NCI-H2196 (cell line): ENCODE results near the gene PRRT4.

ENCODE experiments used
- DNase-seq: peaks from one replicate; lab custom pipeline; 2025; ENCODE audit not compliant: unreplicated experiment; lab: John Stamatoyannopoulos, UW

Gene PRRT4

DNA sequence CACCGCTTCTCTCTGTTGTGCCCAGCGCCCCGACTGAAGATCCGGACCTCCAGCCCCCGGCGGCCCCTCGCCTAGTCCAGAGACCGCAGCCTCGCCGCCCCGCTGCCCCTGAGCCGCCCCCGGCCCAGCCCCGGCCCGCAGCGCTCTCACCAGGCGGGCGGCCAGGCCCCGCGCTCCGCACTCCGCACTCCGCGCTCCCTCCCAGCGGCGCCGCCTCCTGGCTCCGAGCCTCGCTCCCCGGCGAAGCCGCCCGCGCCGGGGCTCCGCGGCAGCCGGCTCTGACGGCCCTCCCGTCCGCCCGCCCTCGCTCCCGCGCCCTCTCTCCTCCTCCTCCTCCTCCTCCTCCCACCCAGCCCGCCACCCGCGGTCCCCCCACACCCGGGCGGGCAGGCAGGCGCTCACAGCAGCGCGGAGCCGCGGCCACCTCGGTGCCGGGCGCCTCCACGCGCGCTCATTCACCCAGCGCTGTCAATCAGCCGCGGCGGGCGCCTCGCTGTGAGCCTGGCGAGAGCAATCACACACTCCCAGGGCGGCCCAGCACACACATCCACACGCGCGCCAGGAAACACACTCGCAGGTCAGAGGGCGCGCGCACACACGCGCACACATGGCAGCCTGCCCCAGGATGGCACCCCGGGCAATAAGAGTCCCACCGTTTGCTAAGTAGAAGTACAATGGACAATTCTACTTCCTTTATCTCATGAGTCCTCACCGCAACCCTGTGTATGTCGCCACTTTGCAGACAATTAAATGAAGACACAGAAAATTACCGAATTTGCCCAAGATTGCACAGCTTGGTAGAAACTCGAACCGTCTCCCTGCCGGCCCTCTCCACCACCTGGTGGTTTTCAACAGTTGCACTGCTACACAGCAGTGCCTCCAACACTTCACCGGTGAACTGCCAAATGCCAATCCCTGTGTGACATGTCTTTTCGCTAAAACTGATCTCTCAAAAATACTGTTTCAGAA, at the start of gene PRRT4:
TSS of gene PRRT4 (minus strand) at position 280 of the 969 bp plus-strand sequence.
- peak; percentile 33 for DNase-seq

DNA sequence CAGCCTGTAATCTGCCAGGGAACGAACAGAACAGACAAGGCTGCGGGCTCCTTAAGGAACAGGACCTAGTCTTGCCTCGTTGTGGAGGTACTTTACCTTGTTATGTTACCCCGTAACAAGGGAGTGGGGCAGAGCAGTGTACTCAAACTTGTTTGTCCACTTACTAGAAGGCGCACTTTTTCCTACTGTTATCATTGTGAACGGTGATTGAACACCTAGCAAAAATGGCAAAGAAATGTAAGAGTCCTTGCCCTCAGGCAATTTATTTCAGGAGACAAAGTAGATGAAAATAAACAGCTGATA, 48.9 kb upstream of the PRRT4 start:
- peak; percentile 47 for DNase-seq

DNA sequence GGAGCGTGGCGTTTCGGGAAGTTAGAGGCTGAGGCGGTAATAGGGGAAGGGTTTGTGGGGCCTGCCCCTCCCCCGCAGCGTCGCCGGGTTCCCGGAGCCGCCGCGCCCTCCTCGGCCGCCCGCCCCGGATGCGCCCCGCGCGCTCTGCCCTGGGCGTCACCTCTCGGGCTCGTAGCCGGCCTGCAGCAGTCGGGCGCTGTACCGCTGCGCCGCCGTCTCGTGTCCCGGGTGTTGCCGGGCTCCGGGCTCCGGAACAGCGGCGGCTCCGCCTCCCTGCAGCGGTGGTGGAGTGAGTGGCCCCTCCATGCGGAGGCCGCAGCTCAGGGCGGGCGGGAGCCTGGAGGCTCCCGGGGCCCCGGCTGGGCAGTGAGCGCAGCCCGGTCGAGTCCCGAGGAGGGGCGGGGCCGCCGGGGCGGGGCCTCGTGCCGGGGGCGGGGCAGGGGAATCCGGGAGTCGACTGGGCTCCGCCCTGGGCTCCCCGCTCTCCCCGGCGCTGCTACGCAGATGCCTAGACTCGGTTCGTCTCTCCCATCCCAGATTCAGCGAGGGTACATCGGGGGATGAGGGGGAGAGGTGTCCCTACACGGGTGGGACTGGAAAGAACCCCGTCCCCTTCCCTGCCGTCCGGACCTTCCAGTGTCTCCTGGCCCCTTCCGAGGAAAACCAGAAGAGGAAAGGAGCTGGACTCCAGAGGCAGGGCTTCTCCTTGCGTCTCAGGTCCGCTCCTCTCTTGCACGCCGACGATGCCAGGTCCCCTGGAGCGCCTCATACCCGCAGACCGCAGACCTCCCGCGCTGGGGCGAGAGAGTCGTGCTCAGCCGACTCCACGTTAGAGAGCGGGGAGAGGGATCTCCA, 48.3 kb upstream of the PRRT4 start, which contains the start of gene IMPDH1:
TSS of gene IMPDH1 (minus strand) at position 387 of the 855 bp plus-strand sequence. CDS start at position 306, 81 bp downstream.
- DNase-seq: peak; percentile 67

DNA sequence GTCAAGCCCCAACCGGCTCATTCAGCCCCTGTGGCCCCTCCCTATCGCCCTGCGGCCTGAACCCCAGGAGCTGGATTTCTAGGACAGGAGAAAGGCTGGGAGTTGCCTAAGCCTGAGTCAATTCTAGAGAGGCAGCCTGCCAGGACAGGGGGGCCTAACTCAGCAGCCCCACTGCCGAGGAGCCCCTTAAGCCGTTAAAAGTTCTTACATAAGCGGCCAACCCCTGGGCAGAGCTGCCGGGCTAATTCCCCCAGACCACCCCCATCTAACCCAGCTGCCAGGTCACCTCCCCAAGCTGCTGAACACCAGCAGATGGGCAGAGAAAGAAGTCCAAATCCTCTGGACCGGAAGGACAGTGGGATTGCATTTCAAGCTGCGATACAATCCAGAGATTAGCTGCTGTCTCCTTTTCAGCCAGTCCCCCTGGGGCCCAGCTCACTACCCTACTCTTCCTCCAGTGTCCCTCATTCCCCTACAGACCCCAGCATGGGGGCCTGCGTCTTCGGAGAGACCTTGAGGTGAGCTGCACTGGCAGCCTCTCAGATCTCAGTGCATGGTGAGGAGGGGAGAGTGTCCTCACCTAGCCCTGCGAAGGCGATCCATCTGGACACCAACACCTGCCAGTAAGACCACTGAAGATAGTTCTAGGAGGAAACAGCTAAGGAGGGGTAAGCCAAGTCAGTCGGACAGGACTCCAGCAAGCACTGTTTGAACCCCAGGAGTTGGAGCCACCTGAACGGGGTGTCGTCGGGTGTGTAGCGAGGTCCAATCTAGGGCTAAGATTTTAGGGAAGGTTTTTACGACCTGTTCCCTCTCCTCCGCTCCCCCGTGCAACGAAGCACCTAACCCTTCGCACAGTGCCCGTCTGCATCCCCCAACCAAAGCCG, 47.5 kb upstream of the PRRT4 start:
- no peak for DNase-seq

DNA sequence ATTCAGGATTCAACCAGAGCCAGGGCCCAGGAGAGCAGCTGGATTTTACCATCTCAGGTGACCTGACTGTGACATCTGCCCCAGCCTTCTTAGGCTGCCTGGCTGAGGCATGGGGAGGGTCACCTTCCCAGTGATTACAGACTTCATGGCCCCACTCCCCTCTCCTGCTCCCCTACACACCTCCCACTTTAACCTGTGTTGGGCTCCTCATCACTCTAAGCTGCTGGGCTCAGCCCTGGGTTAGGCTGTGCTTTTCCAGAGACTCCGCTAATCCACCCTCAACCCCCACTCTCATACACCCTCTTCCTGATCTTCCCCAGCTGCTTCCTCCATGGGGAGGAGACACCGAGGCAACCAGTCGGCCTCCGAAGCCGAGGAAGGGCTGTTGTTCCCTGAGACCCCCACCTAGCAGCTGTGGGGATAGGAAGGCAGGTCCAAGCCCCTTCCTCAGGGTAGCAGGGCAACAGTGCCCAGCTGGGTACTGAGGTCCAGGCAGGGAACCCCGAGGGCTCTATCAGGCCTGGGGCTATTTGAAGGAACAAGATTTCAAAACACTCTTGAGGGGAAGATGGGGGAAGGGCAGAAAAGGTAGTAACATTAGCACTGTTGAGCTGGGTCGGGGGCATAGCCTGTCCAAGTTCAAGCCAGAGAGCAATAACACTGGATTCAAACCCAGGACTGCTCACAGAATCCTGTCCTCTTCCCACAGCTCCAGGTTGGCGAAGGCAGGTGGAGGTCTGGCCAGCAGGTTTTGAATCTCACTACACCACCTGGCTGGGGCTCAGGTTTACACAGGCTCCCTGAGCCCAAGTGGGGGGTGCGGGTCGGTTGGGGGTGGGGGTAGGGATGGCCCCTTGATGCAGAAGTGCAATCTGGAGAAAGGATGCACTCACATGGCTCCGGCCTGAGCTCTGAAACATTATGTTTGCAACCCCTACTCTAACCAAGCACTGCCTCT, 46.5 kb upstream of the PRRT4 start:
- DNase-seq: no peak

DNA sequence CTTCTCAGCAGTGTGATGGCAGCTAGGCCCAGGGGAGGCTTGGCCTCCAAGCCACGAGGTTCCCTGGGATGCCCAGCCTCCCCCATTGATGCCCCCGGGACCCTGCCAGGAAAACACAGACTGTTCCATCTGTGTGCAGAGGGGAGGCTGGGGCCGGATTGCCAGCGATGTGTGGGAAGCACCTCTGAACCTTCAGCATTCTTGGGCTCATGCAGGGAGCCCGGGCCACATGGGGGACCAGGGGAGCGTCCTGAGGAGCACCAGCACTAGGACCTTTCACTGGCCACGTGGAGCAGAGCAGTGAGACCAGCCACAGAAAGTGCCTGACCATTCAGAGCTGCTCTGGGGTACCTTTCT, 45.7 kb upstream of the PRRT4 start:
- no peak for DNase-seq

DNA sequence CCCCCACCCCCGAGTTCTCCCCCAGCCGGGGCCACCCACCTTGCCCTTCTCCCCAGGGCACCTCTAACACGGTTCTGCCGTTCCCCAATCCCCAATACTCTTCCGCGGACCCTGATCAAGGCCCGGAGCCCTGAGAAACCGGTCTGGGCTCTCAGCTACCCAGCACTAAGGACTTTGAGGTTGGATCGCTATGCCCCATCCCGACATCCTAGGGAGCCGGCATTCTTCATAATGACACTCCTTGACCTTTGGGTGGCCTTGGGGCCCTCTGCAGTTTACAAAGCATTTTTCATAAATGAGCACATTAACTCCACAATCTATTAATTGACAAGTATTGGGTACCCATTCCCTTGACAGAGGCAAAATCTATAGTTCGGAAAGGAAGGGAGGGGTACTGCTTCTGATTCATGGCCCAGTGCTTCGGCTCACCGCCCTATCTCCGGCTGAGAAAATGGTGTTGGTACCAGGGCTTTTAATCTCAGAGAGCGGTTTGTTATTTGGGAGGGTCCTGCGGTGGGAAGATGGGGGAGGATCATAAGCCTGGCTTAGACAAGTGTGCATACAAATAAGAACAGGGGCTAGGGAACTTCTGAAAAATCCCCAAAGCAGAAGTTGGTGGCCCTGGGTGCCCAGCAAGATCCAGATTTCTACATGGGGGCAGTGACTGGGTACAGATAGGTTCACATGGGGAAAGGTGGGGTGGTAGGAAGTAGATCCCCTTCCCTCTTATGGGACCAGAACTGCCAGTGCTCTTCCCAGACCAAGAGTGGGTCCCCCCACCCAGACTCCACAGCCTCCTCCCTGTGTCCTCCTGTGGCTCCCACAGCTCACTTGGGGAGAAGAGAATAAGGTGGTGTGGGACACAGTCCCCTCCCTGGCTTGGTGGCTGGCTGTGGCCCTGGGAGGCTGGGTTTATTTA, 45.1 kb upstream of the PRRT4 start:
- no peak for DNase-seq

DNA sequence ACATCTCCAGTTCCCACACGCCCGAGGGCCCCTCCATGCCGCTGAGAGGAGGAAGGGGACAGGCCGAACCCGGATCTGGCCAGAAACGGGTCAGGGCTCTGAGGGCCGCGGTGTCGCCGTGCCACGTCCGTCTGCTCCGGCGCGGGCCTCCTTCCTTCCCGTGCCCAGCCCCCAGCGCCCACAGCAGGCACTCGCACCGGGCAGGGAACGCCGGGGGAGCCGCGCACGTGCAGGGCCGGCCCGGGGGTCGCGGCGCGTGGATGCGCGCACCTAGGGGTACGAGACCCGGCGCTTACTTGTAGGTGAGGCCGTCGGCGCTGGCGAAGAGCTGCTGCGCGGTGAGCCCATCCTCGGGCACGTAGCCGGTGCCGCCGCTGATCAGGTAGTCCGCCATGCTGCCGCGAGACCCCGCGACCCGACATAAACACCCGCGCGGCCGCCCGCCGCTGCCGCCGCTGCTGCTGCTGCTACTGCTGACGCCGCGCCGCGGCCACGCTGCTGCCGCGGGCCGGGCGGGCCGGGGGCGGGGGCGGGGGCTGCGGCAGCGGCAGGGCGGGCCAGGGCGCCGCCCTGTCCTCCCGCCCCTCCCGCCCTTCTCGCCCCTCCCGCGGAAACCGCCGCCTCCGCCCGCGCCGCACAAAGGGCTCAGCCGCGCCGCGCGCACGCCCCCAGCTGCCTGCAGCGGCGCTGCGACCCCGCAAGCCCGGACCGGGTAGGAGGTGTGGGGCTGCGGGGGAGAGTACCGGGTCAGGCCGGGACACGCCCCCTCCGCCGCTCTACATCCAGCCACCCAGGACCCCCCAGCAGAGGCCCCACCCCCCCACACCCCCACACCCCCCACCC, 44.2 kb upstream of the PRRT4 start:
- peak; percentile 40 for DNase-seq

DNA sequence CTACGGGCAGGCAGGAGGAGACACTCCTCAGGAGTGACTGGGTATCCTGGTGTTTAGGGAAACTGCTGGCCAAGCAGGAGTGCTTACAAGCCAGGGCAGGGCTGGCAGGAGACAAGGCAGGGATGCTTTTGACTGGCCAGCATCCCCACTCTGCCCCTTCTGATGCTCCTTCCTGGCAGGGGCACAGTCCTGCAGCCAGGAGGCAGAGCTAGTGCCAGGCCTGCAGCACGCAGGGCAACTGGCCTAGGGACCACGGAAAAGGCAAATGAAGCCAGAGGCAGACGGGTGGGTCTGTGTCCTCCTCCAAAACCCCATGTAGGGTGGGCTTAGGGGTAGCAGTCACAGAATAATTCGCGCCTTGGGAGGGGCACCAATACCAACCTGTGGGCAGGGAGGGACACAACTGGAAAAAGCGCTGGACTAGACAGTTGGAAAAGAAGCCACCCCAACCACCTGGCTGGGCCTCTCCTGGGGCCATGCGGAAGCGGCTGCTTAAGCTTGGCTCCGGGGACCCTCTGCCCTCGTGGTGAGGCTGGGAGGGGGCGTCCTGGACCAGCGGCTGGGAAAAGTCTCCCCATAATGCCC, 43.5 kb upstream of the PRRT4 start:
- DNase-seq: no peak

DNA sequence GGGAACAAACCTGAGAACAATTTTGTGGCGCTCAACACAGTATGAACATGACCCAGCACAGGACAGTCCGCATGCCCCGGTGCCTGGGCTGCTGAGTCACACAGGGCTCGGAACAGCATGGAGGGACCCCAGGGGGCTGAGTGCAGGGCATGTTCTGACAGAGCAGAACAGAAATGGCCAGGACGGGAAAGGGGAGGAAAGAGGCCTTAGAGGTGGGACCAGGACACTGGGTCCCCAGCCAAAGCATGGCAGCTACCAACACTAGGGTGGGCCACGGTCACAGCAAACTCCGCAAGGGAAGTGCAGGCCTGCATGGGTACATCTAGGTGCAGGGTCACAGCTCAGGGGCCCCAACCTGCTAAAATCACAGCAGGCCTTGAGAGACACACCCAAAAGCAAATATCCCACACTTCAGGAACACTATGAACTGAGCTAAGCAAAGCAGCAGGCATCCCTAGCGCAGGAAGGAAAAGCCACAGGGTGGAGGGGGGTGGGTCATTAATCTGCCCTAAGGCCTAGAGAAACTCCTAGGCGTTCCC, 42.7 kb upstream of the PRRT4 start:
- DNase-seq: no peak

DNA sequence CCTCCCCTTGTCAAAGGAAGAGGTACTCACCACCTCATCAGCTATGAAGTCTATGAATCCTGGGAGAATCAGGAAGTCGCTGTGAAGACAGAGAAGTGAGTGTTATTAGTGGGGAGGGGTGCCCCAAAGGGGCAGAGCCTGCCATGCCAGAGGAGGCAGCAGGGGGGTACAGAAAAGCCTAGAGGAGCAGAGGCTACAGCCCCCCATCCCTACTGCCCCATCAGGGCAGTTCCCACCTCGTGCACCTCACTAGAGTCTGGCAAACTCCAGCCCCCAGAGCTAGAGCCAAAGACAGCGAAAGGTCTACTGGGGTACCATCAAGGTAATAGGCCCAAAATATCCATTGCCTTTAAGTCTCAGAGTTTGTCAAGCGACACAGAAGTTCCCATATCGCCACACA, 42.2 kb upstream of the PRRT4 start:
- no peak for DNase-seq

DNA sequence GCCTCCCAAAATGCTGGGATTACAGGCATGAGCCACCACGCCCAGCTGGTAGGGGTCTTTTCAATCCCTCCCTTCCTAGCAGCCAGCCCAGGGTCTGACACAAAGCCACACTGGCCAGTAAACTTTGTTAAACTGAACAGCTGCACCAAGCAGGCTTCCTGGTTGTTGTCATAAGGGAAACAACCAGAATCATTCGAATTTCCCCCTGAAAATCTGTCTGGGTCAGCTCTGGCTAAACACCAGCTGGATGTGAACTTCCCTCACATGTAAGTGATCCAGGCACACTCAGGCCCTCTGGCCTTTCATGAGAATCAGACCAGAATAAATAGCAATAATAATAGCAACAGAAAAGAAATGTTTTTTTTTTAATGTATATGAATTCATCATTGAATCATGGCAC, 40.9 kb upstream of the PRRT4 start:
- DNase-seq: no peak

DNA sequence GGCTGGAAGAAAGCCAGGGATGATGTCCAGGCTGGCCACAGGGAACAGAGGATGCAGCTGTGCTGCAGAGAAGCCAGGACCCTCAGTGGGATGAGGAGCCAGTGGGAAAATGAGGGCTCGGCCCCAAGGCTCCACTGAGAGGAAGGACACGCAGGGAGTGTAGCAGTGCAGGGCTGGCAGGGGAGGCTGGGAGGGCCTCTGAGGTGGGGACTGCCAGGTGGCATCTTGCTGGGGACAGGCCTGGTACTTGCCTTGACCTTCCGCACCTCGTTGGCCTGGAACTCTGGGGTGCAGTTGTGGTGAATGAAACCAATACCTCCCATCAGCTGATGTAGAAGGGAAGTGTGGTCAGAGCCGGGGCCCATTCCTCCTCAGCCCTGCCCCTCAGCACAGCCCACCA, 39.1 kb upstream of the PRRT4 start:
- no peak for DNase-seq

DNA sequence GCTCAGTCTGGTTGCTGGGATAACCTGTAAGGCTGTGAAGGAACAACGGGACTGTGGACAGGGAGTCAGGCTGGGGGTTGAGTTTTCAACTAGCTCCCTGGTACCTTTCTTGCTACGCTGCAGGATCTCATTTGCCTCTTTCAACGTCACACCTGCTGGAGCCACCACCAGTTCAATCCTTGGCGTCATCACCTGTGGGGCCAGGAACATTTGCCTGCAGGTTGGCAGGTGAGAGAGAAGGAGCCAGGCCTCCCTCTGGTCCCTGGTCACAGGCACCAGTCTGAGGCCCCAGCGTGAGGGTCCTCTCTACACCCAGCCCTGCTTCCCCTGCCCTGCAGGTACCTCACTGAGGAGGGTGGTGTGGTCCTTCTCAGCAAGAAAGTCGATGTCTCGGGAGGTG, 38.5 kb upstream of the PRRT4 start:
- no peak for DNase-seq

DNA sequence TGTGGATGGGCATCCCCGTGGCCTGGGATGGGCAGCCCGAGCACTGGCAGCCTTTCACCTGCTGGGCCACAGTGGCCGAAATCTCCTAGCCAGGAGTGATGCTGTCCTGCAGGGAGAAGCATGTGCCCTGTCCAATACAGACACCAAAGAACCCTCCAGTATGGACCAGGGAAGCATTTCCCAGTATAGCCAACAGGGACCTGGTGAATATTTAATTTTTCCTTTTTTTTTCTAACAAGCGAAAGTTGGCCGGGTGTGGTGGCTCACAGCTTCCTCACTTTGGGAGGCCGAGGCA, 37.3 kb upstream of the PRRT4 start:
- DNase-seq: no peak

DNA sequence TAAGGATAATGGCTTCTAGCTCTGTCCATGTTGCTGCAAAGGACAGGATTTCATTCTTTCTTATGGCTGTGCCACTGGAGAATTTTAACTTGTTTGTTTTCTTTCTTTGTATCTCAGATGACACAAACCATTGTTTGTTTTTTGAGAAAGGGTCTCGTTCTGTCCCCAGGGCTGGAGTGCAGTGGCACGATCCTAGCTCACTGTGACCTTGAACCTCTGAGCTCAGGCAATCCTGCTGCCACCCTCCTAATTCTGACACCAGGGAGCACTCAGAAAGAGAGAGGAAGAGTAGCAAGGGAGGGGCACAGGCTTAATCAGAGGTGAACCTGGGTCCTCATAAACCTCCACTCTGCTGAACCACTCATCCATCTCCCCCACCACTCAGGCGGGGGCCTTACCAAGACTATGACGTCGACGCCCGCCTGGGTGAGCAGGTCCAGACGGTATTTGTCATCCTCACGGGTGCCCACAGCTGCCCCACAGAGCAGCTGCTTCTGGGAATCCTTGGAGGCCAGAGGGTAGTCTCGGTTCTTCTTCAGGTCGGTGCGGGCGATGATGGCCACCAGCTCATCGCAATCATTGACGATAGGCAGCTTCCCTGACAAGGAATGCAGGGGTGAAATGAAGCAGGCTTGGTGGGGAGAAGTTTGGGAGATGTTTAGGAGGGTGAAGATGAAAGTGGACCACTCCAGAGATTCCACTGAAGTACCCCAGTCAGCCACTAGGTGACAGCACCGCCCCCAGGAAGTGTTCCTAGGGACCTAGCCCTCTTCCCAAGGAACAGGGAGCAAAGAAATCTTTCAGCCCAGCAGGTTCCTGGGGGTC, 36.7 kb upstream of the PRRT4 start:
- DNase-seq: peak; percentile 58

DNA sequence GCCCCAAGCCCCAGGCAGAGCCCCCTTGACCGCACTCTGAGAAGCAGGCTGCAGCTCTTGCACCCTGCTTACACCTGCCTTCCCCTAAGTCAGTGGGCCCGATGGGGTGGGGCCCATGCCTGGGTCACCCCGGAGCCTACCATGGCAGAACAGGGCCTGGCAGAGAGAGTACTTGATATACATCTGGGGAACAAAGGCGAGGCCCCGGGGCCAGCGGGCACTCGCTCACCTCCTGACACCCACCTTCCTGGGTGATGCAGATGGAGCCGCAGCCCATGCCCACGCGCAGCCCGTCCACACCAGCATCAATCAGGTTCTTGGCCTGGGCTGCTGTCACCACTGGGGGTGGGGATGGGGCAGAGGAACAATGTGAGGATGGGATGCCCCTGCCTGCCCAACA, 34.9 kb upstream of the PRRT4 start:
- DNase-seq: no peak
